ENCODE results near the gene CA11. TPM values are rescaled to one million over a fixed set of nuclear protein-coding genes. Genes with fewer than 3 reads are reported as not detected.

CA11 gene
- total RNA-seq, 4 donors from 2014 or later = 1.4 to 2.5 TPM; not detected in 2

DNA sequence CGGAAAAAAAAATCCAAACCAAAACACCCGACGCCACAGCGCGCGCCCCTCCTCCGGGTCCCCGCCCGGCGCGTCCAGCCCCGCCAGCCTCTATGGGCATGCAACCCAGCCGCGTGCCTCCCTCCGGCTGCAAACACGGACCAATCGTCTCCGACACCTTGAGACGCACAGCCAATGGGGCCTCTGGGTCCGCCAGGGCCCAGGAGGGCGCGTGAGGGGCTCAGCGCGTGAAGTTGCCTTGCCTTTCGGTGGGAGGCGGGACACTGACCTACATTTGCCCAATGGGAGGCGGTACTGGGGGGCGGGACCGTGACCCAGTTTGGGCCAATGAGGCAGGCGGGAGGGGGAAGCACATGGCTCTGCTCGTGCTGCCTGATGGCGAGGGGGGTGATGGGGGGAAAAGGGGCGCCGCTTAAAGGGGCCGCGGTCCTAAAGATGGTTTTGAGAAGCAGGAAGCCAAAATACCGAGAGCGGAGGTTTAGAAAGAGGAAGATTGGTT is 8.5 kb downstream of the CA11 start:
- no peaks in the 10 kb centered on the region for H3K27me3 ChIP-seq
- H3K9me3 ChIP-seq = no peaks in the 10 kb centered on the region
- no peaks in the 10 kb centered on the region for H3K36me3 ChIP-seq
- 0% methylated on average over 7 to 27 of the region's 38 CpGs for WGBS, 2 donors (ENCODE audit: low coverage in 1 of 2)
- peak overlapping the region; percentile 11 to 85 (median 74) for H3K4me3 ChIP-seq
- in situ Hi-C loops (cut with MboI; ENCODE audit: low pct_ligation_motif_present in 1 of 4, low pct_unique_long_range_greater_than_20kb in 1 of 4, low sequenced_read_pairs in 3 of 4) (no loop called here), intact Hi-C loops (cut with DNase I; ENCODE audit: low total_unique reads) (no loop called here)
- peak overlapping the region; percentile 94 to 98 (median 97) for H3K27ac ChIP-seq
- peak; percentile 99 for DNase-seq
- TF ChIP-seq POLR2AphosphoS5 (IDR thresholded peaks at IDR 0.05) (peak; percentile 49 to 69 (median 65)), POLR2A (IDR thresholded peaks at IDR 0.05) (no peak)
- peaks cover 27 to 54% (median 41%) of the 10 kb centered on the region in 4 donors for H3K4me1 ChIP-seq

DNA sequence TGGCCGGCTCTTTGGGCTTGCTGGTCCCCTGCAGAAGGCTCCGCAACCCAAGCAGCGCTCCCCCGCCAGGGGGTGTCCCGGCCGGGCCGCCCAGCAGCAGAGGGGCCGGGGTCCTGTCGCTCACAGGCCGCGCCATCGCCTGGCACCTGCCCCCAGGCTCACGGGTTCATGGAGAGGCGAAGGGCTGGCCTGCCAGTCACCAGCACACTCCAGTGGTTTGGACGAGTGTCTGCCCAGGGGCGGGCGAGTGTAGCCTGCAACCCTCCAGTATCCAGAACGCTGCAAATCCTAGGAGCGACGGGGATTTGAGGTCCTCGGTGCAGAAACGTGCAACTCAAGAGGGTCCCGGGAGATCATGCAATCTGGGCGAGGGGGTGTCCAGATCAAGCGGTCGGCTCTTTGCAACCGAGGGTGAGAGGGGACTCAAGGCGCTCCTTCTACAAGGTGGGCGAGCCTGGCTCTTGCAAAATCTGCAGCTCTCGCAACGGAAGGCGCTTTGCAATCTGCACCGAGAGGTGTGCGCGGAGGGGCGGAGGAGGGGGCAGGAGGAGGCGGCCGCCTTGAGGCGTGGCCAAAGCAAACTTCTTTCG is 9.0 kb downstream of the CA11 start, which contains the start of gene DBP:
Gene DBP, minus strand, starts transcription at position 521 of the 590 bp plus-strand sequence. Its CDS starts 385 bp downstream, at position 136.
- TF ChIP-seq, protein P1, sequence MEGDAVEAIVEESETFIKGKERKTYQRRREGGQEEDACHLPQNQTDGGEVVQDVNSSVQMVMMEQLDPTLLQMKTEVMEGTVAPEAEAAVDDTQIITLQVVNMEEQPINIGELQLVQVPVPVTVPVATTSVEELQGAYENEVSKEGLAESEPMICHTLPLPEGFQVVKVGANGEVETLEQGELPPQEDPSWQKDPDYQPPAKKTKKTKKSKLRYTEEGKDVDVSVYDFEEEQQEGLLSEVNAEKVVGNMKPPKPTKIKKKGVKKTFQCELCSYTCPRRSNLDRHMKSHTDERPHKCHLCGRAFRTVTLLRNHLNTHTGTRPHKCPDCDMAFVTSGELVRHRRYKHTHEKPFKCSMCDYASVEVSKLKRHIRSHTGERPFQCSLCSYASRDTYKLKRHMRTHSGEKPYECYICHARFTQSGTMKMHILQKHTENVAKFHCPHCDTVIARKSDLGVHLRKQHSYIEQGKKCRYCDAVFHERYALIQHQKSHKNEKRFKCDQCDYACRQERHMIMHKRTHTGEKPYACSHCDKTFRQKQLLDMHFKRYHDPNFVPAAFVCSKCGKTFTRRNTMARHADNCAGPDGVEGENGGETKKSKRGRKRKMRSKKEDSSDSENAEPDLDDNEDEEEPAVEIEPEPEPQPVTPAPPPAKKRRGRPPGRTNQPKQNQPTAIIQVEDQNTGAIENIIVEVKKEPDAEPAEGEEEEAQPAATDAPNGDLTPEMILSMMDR (IDR thresholded peaks at IDR 0.05) = peak in 3 of 5 experiments; percentile 13 to 50 (median 31)
- peak; percentile 80 for TF ChIP-seq POLR2A (IDR thresholded peaks at IDR 0.05)
- peak in 2 of 3 donors; percentile 78 to 84 for TF ChIP-seq POLR2AphosphoS5 (IDR thresholded peaks at IDR 0.05)
- no peak for TF ChIP-seq EP300 (IDR thresholded peaks at IDR 0.05; ENCODE audit: low read depth)
- Histone ChIP-seq H3K4me1 (peaks cover 27 to 56% (median 44%) of the 10 kb centered on the region in 4 donors), H3K4me3 (peak within 1 kb of the TSS; percentile 70 to 85 (median 80)), H3K9me3 (no peaks in the 10 kb centered on the region), H3K27ac (peak within 1 kb of the TSS; percentile 94 to 98 (median 97)), H3K27me3 (no peaks in the 10 kb centered on the region), H3K36me3 (no peaks in the 10 kb centered on the region)
- in situ Hi-C loops (cut with MboI; ENCODE audit: low pct_ligation_motif_present in 1 of 4, low pct_unique_long_range_greater_than_20kb in 1 of 4, low sequenced_read_pairs in 3 of 4) (no loop called here), intact Hi-C loops (cut with DNase I; ENCODE audit: low total_unique reads) (no loop called here)
- peak; percentile 62 for DNase-seq
- WGBS, 2 donors (ENCODE audit: low coverage in 1 of 2) = 0% methylated on average over 30 of the region's 40 CpGs; no CpG with 5 or more reads in 1 of the 2 donors

DNA sequence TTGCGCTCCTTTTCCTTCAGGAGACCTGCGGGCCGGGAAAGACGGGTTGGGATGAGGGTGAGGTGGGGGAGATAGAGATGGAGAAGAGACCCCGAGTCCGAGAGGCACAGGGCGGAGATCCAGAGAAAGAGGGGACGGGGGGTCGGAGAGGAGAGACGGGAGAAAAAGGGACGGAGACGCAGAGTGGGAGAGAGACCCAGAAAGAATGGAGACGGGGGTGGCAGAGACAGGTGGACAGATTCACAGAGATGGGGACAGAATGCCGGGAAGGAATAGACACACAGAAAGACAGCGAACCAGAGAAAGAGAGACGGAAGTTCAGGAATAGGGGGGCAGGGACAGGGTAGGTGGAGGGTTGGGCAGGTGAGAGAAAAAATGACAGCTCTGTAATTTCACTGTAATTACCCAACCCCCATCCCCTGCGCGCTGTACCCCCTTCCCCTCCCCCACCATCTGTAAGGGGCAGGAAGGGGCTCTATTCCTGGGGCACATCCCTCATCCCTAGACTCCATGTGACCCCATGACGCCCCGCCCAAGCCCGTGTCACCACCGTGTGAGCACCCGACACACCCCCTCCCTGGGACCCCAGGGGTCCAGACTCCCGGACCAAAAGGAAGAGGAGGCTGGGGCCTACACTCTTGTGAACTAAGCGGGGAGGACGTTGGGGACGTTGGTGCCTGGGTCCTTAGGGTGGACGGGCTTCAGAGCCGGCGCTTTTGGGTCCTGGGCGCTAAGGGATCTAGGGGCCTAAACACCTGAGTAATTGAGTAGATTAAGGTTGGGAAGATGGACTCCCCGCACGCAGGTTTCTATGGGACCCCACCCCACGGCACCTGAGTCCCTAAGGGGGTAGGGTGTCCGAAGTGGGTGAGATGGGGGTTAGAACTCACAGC is 9.8 kb downstream of the CA11 start:
- DNase-seq = peak; percentile 63
- no peaks in the 10 kb centered on the region for H3K27me3 ChIP-seq
- peak overlapping the region; percentile 70 to 85 (median 80) for H3K4me3 ChIP-seq
- H3K27ac ChIP-seq = peak overlapping the region; percentile 94 to 98 (median 97)
- peaks cover 27 to 62% (median 48%) of the 10 kb centered on the region in 4 donors for H3K4me1 ChIP-seq
- in situ Hi-C loops (cut with MboI; ENCODE audit: low pct_ligation_motif_present in 1 of 4, low pct_unique_long_range_greater_than_20kb in 1 of 4, low sequenced_read_pairs in 3 of 4) = no loop called here
- 0 to 1% methylated on average over 14 to 34 of the region's 35 CpGs for WGBS, 2 donors (ENCODE audit: low coverage in 1 of 2)
- no peaks in the 10 kb centered on the region for H3K36me3 ChIP-seq
- intact Hi-C loops (cut with DNase I; ENCODE audit: low total_unique reads) = no loop called here
- no peak for TF ChIP-seq POLR2A (IDR thresholded peaks at IDR 0.05)
- no peak for TF ChIP-seq POLR2AphosphoS5 (IDR thresholded peaks at IDR 0.05)
- TF ChIP-seq, protein P1 (IDR thresholded peaks at IDR 0.05) = no peak
- TF ChIP-seq EP300 (IDR thresholded peaks at IDR 0.05; ENCODE audit: low read depth) = no peak
- no peaks in the 10 kb centered on the region for H3K9me3 ChIP-seq

DNA sequence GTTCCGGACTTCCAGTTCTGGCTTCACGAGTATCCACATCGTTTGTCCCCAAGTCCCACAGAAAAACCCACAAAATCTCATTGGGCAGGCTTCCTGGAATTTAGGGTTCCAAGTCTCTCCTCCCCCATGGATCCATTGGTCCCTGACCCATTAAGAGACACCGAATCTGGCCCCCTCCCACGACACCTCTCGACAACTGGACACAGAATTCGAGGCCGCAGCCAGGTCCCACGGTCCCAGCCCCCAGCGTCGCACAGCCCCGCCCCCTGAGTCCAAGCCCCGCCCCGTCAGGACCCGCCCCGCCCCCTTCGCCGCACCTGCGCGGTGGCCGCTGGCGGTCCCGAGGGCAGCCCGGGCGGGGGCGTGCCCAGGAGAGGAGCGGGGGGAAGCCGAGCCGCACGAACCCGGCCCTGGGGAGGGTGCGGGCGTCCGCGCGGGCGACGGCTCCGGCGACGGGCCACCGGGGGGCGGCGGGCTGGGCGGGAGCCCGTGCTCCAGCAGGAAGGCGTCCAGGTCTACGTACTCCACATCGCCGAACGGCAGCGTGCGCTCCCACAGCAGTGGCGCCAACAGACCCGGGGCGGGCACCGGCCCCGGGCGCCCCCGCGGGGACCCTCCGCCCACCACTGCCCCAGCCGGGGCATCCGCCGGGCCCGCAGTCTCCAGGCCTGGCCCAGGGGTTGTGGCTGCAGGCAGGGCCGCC is 10.6 kb downstream of the CA11 start:
- intact Hi-C loops (cut with DNase I; ENCODE audit: low total_unique reads) = no loop called here
- Histone ChIP-seq H3K36me3 (no peaks in the 10 kb centered on the region), H3K4me1 (peaks cover 34 to 70% (median 56%) of the 10 kb centered on the region in 4 donors), H3K4me3 (peak overlapping the region; percentile 70 to 85 (median 80)), H3K27ac (peak overlapping the region; percentile 94 to 98 (median 97)), H3K9me3 (no peaks in the 10 kb centered on the region), H3K27me3 (no peaks in the 10 kb centered on the region)
- peak; percentile 82 for DNase-seq
- no peak for TF ChIP-seq POLR2A (IDR thresholded peaks at IDR 0.05)
- peak; percentile 69 to 79 (median 72) for TF ChIP-seq POLR2AphosphoS5 (IDR thresholded peaks at IDR 0.05)
- in situ Hi-C loops (cut with MboI; ENCODE audit: low pct_ligation_motif_present in 1 of 4, low pct_unique_long_range_greater_than_20kb in 1 of 4, low sequenced_read_pairs in 3 of 4) = no loop called here
- 2% methylated on average over 24 of the region's 67 CpGs; no CpG with 5 or more reads in 1 of the 2 donors for WGBS, 2 donors (ENCODE audit: low coverage in 1 of 2)

Data from transverse colon (tissue), 4 donors.